Right renal cortex interstitium (tissue), 3 donors: ENCODE results near the gene GAS6. TPM values are rescaled to one million over a fixed set of nuclear protein-coding genes. Genes with fewer than 3 reads are reported as not detected.

Experiments used
- DNase-seq, 3 donors: peaks; one replicate each; pipeline ENCODE4 v3.0.0-alpha.2; 2013; ENCODE audit warnings: low read depth in 3 of 3, low spot score in 2 of 3
- polyA plus RNA-seq, 3 donors: library from polyadenylated mRNA; unstranded; fragments of 120-200 nt; gene quantifications; one replicate each; pipeline ENCODE4 v1.2.1, GENCODE V29; 2013; ENCODE audit not compliant: insufficient read length in 3 of 3

The GAS6 gene
- polyA plus RNA-seq, 3 donors, result 22.2 to 25.8 (median 24.7) TPM

DNA sequence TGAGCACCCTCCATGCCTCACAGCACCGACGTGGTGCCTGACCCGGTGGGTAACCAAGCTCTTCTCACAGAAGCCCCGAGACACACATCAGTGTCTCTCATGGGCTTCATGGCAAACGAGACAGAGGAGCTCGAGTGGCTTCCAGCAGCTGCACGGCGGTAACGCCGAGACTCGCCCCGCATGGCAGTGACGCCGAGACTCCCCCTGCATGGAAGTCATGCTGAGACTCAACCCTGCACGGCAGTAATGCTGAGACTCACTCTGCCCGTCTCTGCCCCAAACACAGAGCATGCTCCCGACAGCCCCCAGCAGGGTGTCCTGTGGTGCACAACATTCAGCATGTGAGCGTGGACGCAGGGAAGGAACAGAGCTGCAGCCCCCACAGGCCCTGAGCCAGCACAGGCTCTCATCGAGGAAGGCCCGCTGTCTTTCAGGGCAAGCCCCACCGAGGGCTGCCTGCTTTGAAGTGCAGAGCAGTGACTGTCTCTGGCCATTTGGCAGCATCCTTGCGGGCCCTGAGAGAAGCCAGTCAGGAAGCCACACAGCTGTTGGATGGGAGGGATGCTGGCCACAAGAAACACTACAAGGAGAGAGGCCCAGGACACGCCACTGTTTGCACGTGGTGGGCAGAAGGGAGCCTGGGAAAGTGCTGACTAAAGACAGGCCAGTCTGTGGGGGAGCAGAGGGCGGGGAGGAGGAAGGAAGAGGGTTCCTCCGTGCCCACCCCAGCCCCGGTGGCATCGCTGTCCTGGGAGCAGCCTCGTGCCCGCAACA, 9.5 kb downstream of the GAS6 start:
- no peak for DNase-seq

GRCh38 chr13:113853518-113854237, 10.2 kb downstream of the GAS6 start:
- no peak for DNase-seq

DNA sequence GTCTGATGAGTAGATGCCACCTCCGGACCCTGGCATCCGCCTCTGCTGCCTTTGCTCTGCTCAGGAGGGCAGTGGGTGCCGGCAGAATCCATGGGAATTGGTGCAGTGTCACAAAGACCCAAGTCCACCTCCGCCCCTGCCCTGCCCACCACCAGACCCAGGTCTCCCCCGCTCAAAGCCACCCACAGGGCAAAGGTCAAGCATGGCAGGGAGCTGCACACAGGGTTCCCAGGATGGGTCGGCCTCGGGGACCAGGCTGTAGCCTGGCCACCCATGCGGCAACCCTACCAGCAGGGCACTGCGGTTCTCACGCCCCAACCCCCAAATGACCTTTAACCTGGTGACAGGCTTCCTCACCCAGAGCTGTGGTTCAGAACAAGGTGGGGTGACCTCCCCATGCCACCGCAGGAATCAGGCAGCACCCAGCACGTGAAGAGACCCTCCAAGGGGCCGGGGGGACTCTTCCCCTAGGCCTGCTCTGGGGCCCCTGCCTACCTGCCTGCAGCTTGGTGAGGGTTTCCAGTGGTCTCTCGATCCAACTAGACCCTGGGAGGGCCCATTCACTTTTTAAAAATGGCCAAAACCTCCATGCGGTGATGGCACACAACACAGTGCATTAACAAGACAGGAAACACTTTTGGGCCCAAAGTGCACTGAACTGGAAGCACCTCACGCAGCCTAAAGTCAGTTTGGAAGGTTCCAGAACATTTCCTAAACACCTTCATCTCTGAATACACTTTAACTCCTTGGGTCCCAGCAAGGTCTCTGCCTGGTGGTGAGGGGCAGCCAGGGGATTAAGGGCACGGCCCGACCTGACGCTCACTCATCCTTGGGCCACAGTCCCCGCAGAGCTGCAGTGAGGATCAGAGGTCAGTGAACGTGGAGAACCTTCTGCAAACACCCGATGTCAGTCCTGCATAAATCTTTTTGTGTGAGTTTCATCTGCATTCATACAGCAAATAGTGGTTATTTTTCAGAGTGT, 11.0 kb downstream of the GAS6 start:
- no peak for DNase-seq

DNA sequence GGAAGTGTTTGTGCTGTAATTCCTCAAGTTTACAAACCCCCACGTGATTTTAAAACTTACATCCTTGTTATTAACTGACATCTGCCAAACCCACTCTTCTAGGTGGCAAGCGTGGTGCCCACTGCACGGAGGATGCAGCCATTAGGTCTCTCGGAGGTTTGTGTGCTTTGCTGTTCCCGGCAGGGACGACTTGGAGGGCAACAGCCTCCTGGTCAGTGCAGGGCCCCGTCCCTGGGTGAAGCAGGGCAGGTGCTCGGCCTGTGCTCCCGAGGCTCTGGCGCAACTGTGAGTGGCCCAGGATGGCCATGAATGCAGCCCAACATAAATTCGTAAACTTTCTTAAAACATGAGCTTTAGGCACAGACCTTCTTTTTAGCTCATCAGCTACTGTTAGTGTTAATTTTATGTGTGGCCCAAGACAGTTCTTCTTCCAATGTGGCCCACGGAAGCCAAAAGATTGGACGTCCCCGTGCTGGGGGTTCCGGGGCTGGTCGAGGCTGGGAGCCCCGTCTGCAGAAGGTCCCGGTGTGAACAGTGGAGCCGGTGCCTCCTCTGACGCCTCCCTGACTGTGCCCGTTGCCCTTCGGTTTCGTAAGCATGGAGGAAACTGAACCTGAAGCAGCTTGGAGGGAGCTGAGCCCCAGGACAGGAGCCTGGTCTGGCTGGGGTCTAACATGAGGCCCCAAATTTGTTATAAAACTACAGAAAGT, 11.9 kb downstream of the GAS6 start:
- DNase-seq, result no peak

DNA sequence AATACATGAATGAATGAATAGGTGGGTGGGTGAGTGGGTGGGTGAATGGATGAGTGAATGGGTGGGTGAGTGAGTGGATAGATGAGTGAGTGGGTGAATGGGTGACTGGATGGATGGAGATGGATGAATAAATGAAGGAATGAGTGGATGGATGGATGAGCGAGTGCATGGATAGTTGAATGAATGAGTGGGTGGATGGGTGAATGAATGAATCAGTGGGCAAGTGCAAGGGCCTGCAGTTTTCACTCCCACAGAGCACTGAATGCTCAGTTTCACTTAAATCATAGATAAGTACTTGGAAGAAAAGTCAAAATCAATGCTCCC, 12.4 kb downstream of the GAS6 start:
- DNase-seq, result no peak

- DNase-seq, result no peak
Measured at GRCh38 chr13:113850722-113851479, 13.0 kb downstream of the GAS6 start.

DNA sequence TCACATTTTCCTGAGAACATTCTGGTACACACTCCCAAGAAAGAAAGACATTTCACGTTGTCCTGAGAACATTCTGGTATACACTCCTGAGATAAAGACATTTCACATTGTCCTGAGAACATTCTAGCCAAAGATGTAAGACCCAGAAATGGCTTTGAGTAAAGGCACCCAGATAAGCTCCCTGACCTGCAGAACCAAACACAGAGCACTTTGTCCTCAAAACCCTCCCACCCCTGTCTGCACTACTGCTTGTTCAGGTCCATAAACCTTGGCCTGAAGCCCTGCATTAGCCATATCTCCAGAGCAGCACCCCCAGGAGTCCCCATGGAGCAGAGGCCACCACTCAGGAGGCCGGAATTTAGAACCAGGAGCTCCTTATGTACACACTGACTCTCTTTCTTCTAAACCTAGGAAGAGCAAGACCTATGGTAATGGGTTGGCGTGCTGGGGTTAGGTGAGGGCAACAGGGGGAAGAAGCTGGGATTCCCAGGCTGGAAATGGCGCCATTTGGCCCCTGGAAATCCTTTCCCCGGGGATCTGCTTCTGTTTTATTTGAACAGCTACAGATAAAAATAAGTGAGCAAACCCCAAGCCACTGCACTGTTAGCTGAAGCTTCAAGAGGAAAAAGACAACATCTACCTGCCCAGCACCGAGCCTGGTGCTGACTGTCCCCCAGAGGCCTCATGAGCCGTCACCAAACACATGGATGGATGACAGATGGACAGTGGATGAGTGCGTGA, 13.7 kb downstream of the GAS6 start:
- DNase-seq, result no peak

GRCh38 chr13:113849546-113849945, 14.3 kb downstream of the GAS6 start:
- no peak for DNase-seq

GRCh38 chr13:113848431-113849260, 15.2 kb downstream of the GAS6 start:
- no peak for DNase-seq

GRCh38 chr13:113848020-113848419, 15.9 kb downstream of the GAS6 start:
- DNase-seq, result no peak

DNA sequence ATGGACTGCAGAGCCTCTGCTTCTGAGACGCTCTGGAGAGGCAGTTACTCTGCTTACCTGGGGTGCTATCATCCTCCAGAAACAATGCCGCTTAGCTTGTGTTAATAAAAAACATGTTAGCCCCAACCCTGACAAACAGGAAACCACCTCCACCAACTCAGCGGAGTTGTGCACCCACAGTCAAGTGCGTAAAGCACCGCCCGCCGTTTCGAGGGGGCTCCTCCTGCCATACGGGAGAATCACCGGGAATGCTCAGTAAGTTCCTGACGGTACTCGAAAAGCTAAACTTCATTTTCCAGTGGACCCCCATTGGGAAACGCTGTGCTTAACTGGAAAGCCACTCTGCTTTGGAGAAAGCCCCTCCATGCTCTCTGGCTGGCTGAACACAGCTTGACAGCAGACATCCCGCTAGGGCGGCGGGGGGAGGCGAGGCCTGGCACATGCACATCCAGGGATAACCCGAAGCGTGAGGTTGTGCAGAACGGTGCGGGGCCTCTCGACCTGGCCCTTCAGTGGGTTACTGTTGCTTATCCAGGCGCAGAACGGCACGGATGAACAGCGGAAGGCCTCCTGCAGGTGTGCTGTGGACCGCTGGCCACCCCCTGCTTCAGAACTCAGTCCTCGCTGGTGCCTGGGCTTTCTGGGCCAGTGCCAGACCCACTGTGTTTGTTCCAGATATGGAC, 17.1 kb downstream of the GAS6 start:
- DNase-seq, result no peak

- DNase-seq, result no peak
Measured at GRCh38 chr13:113845723-113846635, 17.9 kb downstream of the GAS6 start.

- no peak for DNase-seq
Measured at GRCh38 chr13:113845055-113845454, 18.8 kb downstream of the GAS6 start.

- no peak for DNase-seq
Measured at GRCh38 chr13:113843864-113844556, 19.9 kb downstream of the GAS6 start.

DNA sequence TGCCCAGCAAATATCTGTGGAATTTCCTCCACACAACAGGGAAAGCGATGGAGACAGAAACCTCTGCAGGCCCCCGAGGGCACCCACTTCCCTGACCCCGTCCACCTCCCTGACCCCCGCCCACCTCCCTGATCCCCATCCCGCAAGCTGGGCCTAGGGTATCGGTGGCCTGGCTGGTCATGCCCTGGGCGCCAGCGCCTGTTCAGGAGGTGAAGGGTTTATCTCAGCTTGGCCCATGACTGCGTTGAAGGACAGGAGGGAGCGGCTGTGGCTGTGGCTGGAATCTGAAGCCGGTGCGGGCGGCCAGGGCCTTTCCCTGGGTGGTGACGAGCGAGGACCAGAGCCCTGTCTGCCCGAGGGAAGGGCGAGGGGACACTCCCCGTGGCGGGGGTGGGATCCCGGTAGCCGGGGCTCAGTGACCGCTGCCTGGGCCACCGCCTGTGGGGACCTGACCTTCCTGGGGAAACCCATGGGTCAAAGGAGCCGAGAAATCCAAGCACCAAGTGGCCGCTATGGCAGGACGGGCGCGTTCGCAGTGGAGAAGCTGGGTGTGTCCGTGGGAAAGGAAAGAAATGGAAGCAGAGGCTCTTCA, 20.7 kb downstream of the GAS6 start:
- no peak for DNase-seq
